HG03575 (cell line): ENCODE data around the gene ACSBG1.
"Not testable (repeated sequence)": the region's sequence is repeated elsewhere in the genome, so short reads cannot be mapped to it uniquely, and the experiment has no call there.

Experiments
- ATAC-seq: cut with Tn5 transposase; IDR thresholded peaks from one replicate; pipeline ENCODE4 v1.9.1; 2021; ENCODE audit not compliant: unreplicated experiment, insufficient number of reproducible peaks, low FRiP score; ENCODE audit errors: extremely low read depth

The ACSBG1 gene

DNA sequence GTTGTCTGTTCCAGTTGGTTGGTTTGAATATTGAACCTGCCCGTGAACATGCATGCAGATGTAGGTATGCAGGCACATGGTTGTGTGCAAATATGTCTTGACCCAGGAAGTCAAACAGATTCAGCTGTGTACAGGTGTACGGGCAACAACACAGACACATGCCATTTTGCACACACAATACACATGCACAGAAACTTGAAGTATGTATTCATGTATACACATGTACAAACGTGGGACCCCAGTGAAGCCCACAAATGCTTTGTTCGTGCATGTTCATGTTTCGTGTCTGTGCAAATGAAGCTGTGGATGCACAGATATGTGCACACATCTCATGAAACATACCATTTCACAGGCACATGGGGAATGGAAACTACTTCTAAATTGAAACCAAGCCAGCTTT, 54.5 kb downstream of the ACSBG1 start:
- no peak for ATAC-seq

- ATAC-seq = no peak
These were observed 55.0 kb downstream of the ACSBG1 start for GRCh38 chr15:78179286-78179840.

GRCh38 chr15:78178064-78178463, 56.3 kb downstream of the ACSBG1 start:
- ATAC-seq = no peak

- ATAC-seq = no peak
These were observed 56.9 kb downstream of the ACSBG1 start for GRCh38 chr15:78177447-78177873.

DNA sequence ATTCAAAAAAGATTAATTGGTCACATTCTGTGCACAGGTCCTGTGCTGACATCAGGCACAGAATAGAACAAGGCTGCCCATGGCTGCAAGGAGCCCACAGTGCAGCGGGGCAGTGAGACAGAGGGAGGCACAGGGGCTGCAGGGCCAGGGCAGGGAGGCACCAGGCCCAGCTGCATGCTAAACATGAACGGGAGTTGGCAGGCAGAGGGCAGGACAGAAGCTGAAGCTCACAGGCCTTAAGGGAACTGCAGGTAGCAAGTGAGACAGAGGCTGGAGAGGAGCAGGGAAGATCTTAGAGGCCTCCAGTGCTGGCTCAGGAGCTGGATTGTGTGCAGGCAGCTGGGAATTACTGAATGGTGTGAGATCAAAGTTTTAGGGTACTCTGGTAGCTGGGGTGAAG, 59.0 kb downstream of the ACSBG1 start:
- no peak for ATAC-seq

DNA sequence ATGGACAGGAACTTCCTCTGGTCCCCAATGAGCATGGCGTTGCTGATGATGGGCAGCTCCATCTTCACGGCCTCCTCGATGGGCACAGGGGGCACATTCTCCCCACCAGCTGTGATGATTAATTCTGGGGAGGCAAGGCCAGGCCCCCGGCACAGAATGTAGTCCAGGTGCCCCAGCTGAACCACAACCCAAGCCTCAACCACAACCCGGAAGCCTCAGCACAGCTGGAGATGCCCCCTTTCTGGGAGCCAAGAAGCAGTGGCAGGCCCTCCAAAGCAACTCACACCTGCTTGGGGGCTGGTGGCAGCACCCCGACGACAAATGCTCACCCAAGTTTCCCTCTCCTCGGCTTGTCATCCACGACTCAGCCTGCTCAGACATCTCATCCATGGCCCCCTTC, 60.0 kb downstream of the ACSBG1 start:
- no peak for ATAC-seq

DNA sequence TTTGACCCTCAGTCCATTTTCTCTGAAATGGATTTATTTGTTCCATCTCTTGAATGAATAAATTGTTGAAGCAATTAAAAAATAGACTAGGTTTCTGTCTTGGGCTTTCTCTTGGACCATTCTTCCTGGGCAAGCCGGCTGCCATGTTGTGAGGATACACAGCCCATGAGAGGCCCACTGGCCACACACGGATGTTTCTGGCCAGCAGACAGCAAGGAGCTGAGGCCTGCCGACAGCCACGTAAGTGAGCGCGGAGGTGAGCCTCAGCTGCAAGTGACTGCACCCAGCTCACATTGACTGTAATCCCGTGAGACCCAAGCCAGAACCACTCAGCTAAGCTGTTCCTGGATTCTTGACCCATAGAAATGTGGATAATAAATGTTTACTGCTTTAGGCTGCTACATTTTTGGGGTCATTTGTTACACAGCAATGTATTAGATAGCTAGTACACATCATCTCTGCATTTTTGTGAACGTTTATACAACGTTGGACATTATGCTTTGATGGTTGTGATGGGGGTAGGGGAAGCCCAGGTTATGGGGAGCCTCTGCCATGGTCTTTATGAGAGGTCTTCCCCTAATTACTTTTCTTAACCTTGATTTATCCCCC, 62.4 kb downstream of the ACSBG1 start:
- no peak for ATAC-seq

GRCh38 chr15:78170848-78171773, 63.3 kb downstream of the ACSBG1 start:
- no peak for ATAC-seq

GRCh38 chr15:78168608-78169007, 65.8 kb downstream of the ACSBG1 start:
- no peak for ATAC-seq

DNA sequence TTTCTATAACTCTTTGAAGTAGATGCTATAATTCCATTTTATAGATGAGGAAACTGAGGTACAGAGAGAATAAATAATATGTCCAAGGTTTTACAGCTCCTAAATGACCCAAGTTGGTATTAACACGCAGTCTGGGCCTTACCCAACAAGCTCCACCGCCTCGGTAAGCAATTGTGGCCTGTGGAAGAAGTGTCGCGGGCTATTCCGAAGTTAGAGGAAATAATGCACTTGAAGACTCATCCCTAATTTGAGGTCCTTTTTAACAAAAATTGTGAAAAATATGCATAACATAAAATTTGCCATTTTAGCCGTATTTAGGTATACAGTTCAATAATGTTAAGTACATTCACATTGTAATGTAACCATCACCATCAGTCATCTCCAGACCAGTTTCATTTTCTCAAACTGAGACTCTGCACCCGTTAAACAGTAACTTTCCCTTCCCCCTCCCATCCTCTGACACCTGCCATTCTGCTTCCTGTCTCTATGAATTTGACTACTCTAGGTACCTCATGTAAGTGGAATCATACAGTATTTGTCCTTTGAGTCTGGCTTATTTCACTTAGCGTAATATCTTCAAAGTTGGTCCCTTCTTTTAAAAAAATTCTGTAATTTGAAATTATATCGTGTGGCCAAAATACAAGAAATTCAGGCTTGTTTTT, 67.0 kb downstream of the ACSBG1 start:
- peak; percentile 54 for ATAC-seq

- no peak for ATAC-seq
These were observed 70.4 kb downstream of the ACSBG1 start for GRCh38 chr15:78164010-78164409.

GRCh38 chr15:78162038-78162437, 72.3 kb downstream of the ACSBG1 start:
- ATAC-seq = no peak

GRCh38 chr15:78159395-78159794, 75.0 kb downstream of the ACSBG1 start:
- no peak for ATAC-seq

DNA sequence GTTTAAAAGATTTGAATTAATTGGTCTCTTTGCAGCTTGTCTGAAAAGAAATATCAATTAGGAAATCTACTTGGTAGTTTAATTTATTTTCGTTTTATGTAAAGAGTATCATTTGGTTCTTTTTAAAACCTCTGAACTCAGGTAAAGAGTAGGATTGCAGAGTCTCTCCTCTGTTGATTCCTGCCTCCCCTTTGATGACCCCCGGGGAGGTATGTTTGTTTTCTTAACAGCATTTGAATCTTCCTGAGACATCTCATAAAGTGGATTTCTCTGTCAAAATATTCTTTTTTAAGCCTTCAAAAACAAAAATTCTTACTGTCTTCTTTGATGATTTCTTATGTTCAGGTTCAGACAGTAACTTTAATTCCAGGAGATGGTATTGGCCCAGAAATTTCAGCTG, 77.2 kb downstream of the ACSBG1 start:
- no peak for ATAC-seq

DNA sequence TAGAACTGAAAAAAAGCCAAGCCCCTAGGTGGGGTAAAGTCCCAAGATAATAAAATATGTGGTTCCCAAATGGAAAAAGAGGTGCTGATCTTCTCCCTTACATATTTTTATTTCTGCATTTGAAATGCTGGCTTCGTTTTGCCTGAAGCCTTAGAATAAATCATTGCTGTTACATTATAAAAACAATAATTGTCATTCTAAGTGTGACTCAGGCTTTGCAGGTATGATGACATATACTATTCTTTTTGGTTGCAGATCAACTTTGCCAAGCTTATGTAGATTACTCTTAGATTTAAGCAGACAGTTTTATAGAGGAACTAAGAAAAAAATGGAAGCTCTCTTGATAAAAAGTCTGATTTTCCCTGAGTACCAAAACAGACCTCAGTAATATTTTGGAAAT, 77.7 kb downstream of the ACSBG1 start:
- ATAC-seq = no peak

GRCh38 chr15:78155355-78155939, 78.9 kb downstream of the ACSBG1 start:
- no peak for ATAC-seq

GRCh38 chr15:78154955-78155354, 79.4 kb downstream of the ACSBG1 start:
- no peak for ATAC-seq

DNA sequence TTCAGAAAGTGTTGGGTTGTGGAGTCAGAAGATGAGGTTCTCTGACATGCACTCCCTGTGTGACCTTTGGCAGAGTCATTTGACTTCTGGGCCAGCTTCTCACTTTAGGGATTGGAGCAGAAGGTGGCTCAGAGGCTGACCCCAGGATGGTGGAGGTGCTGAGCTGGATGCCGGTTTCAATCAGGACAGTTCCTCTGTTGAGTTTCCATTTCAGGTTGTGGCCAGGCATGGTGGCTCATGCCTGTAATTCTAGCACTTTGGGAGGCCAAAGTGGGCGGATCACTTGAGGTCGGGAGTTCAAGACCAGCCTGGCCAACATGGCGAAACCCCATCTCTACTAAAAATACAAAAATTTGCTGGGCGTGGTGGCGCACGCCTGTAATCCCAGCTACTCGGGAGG, 83.3 kb downstream of the ACSBG1 start:
- not testable (repeated sequence) for ATAC-seq
